Measurements from ENCODE around the gene CDK19.
"Not testable (repeated sequence)": the region's sequence is repeated elsewhere in the genome, so short reads cannot be mapped to it uniquely, and the experiment has no call there.

CDK19 gene

DNA sequence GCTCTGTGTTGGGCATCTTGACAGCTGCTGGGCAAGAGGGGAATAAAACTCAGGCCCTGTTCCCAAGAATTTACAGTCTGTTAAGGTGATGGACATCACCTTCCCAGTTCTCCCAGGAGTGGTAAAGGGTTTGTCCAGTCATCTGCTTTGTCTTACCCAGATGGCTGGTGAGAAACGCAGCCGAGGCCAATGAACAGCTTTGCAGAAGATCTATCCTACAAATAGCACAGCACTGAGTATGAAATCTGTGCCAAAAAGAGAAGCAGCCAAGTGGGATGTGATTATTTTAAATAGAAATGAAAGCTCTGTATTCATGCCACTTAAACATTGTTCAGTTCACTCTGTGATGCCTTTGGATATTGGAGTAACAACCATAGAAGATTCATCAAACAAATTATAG lies 206.2 kb downstream of the CDK19 start:
- DNase-seq (ENCODE audit: insufficient read length, low spot score) (no peak), FAIRE-seq (no peak)

DNA sequence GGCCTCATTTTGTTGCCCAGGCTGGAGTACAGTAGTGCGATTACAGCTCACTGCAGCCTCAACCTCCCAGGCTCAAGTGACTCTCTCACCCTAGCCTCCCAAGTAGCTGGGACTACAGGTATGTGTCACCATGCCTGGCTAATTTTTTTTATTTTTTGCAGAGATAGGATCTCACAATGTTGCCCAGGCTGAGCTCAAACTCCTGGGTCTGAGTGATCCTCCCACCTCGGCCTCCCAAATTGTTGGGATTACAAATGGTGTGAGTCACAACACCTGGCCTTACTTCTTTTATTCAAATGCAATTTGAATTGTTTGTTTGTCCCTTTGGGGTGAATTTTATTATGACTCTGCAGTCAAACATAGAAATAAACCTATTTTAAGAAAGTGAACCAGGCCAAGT lies 207.1 kb downstream of the CDK19 start:
- DNase-seq (ENCODE audit: insufficient read length, low spot score) (no peak), FAIRE-seq (no peak)
- TF ChIP-seq, protein P1, sequence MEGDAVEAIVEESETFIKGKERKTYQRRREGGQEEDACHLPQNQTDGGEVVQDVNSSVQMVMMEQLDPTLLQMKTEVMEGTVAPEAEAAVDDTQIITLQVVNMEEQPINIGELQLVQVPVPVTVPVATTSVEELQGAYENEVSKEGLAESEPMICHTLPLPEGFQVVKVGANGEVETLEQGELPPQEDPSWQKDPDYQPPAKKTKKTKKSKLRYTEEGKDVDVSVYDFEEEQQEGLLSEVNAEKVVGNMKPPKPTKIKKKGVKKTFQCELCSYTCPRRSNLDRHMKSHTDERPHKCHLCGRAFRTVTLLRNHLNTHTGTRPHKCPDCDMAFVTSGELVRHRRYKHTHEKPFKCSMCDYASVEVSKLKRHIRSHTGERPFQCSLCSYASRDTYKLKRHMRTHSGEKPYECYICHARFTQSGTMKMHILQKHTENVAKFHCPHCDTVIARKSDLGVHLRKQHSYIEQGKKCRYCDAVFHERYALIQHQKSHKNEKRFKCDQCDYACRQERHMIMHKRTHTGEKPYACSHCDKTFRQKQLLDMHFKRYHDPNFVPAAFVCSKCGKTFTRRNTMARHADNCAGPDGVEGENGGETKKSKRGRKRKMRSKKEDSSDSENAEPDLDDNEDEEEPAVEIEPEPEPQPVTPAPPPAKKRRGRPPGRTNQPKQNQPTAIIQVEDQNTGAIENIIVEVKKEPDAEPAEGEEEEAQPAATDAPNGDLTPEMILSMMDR (IDR thresholded peaks at IDR 0.05; ENCODE audit: insufficient read depth, missing control alignments), result no peak

More for the DNA sequence above, 206.2 kb downstream of the CDK19 start:
- TF ChIP-seq, protein P1 (IDR thresholded peaks at IDR 0.05; ENCODE audit: insufficient read depth, missing control alignments), result no peak

DNA sequence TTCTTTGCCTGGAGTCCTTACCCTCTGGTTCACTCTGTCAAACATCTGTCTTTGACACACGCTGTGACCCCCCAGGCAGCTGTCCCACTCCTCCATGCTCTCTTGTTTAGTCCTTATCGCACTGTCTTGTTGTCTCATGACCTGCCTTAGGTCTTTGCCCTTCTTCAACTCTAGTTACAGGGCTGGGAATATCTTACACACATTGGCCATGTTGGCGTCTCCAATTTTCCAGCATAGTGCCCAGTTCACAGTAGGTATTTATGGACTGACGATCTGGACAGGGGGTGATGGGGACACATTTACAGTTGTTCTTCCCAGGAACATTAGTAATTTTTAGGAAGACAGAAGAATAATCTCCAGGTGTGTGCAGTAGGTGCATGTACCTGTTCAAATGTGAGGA lies 209.1 kb downstream of the CDK19 start:
- TF ChIP-seq, protein P1 (IDR thresholded peaks at IDR 0.05; ENCODE audit: insufficient read depth, missing control alignments), result no peak
- DNase-seq (ENCODE audit: insufficient read length, low spot score) (no peak), FAIRE-seq (no peak)

DNA sequence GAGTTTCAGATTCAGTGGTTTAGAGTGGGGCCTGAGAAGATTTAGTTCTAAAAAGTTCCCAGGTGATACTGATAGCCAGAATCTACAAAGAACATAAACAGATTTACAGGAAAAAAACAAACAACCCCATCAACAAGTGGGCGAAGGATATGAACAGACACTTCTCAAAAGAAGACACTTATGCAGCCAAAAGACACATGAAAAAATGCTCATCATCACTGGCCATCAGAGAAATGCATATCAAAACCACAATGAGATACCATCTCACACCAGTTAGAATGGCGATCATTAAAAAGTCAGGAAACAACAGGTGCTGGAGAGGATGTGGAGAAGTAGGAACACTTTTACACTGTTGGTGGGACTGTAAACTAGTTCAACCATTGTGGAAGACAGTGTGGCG lies 214.6 kb downstream of the CDK19 start:
- not testable (repeated sequence) for FAIRE-seq; DNase-seq (ENCODE audit: insufficient read length, low spot score)

DNA sequence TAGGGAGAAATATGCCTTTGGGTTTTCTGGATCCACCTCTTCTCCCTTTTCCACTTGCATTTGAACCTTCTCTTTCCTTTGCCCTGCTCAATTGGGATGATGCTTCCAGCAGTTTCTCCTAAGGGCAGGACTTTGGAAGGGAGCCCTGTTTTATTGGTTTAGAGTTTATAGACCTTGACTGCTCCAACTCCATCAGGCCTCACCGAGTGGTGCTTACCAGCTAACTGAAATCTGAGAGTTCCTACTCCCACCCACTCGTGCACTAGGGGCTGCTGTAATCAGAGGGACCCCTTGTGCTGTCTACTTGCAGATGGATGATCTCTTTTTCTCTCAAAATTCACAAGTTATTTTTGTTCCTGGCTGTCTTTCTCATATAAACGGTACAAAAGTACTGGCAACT lies 217.5 kb downstream of the CDK19 start:
- TF ChIP-seq, protein P1 (IDR thresholded peaks at IDR 0.05; ENCODE audit: insufficient read depth, missing control alignments), result no peak
- no peak for FAIRE-seq
- DNase-seq (ENCODE audit: insufficient read length, low spot score), result no peak

DNA sequence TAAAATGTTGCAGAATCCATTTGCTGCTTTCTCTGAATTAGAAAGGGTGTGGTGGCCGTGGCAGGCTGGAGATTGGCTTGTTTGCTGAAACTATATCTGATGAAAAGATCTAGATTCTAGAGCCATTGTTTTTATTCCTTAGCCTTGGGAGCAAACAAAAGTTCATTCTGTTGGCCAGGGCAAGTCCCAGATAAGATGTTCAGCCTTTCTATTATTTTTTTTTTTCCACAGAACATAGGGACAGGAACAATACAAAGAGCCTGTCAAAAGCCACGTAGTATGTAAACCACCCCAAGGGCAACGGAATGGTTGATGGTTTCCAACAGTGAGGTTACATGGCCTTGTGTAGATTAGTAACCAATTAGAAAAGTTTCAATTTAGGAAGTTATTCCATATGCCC lies 218.9 kb downstream of the CDK19 start:
- DNase-seq (ENCODE audit: insufficient read length, low spot score), result no peak
- TF ChIP-seq, protein P1 (IDR thresholded peaks at IDR 0.05; ENCODE audit: insufficient read depth, missing control alignments), result no peak

DNA sequence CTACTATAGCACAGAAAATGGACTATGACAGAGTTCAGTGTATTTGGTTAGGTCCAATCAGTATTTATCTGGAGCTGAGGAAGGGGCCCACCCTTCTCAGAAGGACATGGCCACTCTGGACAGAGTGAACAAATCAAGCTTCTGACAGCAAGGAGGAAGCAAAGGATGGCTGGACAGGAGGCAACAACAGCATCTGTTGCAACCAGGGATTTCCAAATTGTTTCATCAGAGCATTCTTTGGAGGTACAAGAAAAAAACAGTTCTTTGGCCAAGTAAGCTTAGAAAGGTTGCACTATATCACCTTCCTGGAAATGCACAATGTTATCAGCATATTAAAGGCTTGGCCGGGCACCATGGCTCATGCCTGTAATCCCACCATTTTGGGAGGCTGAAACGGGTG lies 220.2 kb downstream of the CDK19 start:
- TF ChIP-seq, protein P1 (IDR thresholded peaks at IDR 0.05; ENCODE audit: insufficient read depth, missing control alignments), result no peak
- FAIRE-seq (no peak), DNase-seq (ENCODE audit: insufficient read length, low spot score) (no peak)

More for the DNA sequence above, 218.9 kb downstream of the CDK19 start:
- no peak for FAIRE-seq

DNA sequence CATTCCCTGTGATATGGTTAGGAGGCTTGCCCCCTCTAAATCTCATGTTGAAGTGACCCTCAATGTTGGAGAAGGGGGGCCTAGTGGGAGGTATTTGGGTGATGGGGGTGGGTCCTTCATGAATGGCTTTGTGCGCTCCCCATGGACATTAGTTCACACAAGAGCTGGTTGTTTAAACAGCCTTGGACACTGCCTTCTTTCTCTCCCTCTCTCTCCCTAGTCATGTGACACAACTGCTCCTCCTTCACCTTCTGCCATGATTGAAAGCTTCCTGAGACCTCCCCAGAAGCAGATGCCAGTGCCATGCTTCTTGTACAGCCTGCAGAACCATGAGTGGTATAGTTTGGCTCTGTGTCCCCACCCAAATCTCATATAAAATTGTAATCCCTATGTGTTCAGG lies 221.6 kb downstream of the CDK19 start:
- no peak for FAIRE-seq
- no peak for DNase-seq (ENCODE audit: insufficient read length, low spot score)
- TF ChIP-seq, protein P1 (IDR thresholded peaks at IDR 0.05; ENCODE audit: insufficient read depth, missing control alignments), result no peak
